Mucosa of descending colon (tissue), 3 donors: ENCODE measurements around the gene PLVAP. TPM values are rescaled to one million over a fixed set of nuclear protein-coding genes. Genes with fewer than 3 reads are reported as not detected.

Experiments
- ATAC-seq: fragments of 200-7000 bp; cut with Tn5 transposase; one replicate; pipeline ENCODE4 v1.9.1; 2020; ENCODE audit warnings: mild to moderate bottlenecking, moderate library complexity
- DNase-seq, 3 donors: peaks; one replicate each; pipeline ENCODE4 v3.0.0-alpha.2; 2020
- H3K36me3 ChIP-seq: fragments of 200-600 bp; one replicate; pipeline ENCODE4 v1.8.0; 2021; ENCODE audit warnings: low read depth, mild to moderate bottlenecking
- H3K4me1 ChIP-seq: fragments of 200-600 bp; one replicate; pipeline ENCODE4 v1.8.0; 2021; ENCODE audit warnings: low read depth, mild to moderate bottlenecking
- H3K4me3 ChIP-seq: fragments of 200-600 bp; one replicate; pipeline ENCODE4 v1.8.0; 2021; ENCODE audit warnings: mild to moderate bottlenecking
- H3K9me3 ChIP-seq: fragments of 200-600 bp; one replicate; pipeline ENCODE4 v1.8.0; 2021; ENCODE audit warnings: mild to moderate bottlenecking
- CTCF ChIP-seq: fragments of 200-600 bp; IDR thresholded peaks from one replicate; pipeline ENCODE4 v1.8.0; 2022; ENCODE audit warnings: antibody characterized with exemption, mild to moderate bottlenecking
- intact Hi-C, 2 donors: fragments of 100-400 bp; cut with DNase I in 1 of 2; cut with micrococcal nuclease in 1 of 2; formaldehyde crosslinking; loops; one replicate each; pipeline versions ENCODE4 v1.11.0 to v1.11.1; 2022; cut with DNase I, micrococcal nuclease
- total RNA-seq, 3 donors: library from RNA; stranded (reverse); fragmentation: NEBNext Ultra II Directional in 2 of 3; extraction: Animal tissue kit (Norgen Biotek cat#: 25700) in 2 of 3; gene quantifications; one replicate each; pipeline versions ENCODE4 v1.2.1 to v1.2.4, GENCODE V29; 2021 to 2023
- donor health status: DM: no; HTN: no; CAD: no; lungs with moderate emphysema.
- donor health status: DM: no; HTN: no; CAD: no.
- donor health status: DM: no; HTN: yes; CAD: no.

Gene PLVAP
- total RNA-seq, 3 donors from 2014 or later: 22.2 to 42.2 (median 32.8) TPM

GRCh38 chr19:17341386-17341785, 35.8 kb downstream of the PLVAP start:
- Histone ChIP-seq H3K4me3 (no peak overlapping the region), H3K36me3 (no peaks in the 10 kb centered on the region), H3K9me3 (no peaks in the 10 kb centered on the region), H3K4me1 (peaks cover 9% of the 10 kb centered on the region)
- no peak for TF ChIP-seq CTCF
- intact Hi-C loops: no loop called here
- DNase-seq (peak in 1 of 3 donors; percentile 52), ATAC-seq (no peak)

- Histone ChIP-seq H3K4me1 (peaks cover 12% of the 10 kb centered on the region), H3K9me3 (no peaks in the 10 kb centered on the region), H3K36me3 (no peaks in the 10 kb centered on the region), H3K4me3 (no peak overlapping the region)
- TF ChIP-seq CTCF: no peak
- intact Hi-C loops: no loop called here
- peak in 2 of 3 donors; percentile 52 to 59 for DNase-seq
- ATAC-seq: no peak
Measured at GRCh38 chr19:17340871-17341357, 36.2 kb downstream of the PLVAP start.

GRCh38 chr19:17340302-17340870, 36.8 kb downstream of the PLVAP start:
- Histone ChIP-seq H3K36me3 (no peaks in the 10 kb centered on the region), H3K4me1 (peaks cover 14% of the 10 kb centered on the region), H3K9me3 (no peaks in the 10 kb centered on the region), H3K4me3 (no peak overlapping the region)
- TF ChIP-seq CTCF: no peak
- intact Hi-C loops: no loop called here
- DNase-seq (peak; percentile 84 to 93 (median 86)), ATAC-seq (peak; percentile 57)

- Histone ChIP-seq H3K36me3 (no peaks in the 10 kb centered on the region), H3K4me3 (no peak overlapping the region), H3K9me3 (no peaks in the 10 kb centered on the region), H3K4me1 (peaks cover 20% of the 10 kb centered on the region)
- DNase-seq (peak; percentile 66 to 71 (median 70)), ATAC-seq (no peak)
- no peak for TF ChIP-seq CTCF
- intact Hi-C loops: no loop called here
Measured at GRCh38 chr19:17339088-17339741, 37.9 kb downstream of the PLVAP start.

GRCh38 chr19:17338433-17339078, 38.6 kb downstream of the PLVAP start:
- H3K9me3 ChIP-seq: no peaks in the 10 kb centered on the region
- H3K4me1 ChIP-seq: peaks cover 25% of the 10 kb centered on the region
- no peak for ATAC-seq
- TF ChIP-seq CTCF: no peak
- H3K36me3 ChIP-seq: no peaks in the 10 kb centered on the region
- peak in 2 of 3 donors; percentile 61 to 68 for DNase-seq
- intact Hi-C loops: no loop called here
- H3K4me3 ChIP-seq: no peak overlapping the region
